PC-9 (cell line): ENCODE data around the gene KIN.

Experiments
- CTCF ChIP-seq: fragments of 200-600 bp; sonication (generic); conservative IDR thresholded peaks from 2 replicates; pipeline ENCODE4 v1.6.1; 2017; ENCODE audit warnings: mixed run types, antibody characterized with exemption, mild to moderate bottlenecking, moderate library complexity
- EZH2 ChIP-seq: fragments of 200-600 bp; sonication (generic); IDR thresholded peaks from 2 replicates; pipeline ENCODE4 v1.8.0; 2017; ENCODE audit warnings: antibody characterized with exemption, low read depth

DNA sequence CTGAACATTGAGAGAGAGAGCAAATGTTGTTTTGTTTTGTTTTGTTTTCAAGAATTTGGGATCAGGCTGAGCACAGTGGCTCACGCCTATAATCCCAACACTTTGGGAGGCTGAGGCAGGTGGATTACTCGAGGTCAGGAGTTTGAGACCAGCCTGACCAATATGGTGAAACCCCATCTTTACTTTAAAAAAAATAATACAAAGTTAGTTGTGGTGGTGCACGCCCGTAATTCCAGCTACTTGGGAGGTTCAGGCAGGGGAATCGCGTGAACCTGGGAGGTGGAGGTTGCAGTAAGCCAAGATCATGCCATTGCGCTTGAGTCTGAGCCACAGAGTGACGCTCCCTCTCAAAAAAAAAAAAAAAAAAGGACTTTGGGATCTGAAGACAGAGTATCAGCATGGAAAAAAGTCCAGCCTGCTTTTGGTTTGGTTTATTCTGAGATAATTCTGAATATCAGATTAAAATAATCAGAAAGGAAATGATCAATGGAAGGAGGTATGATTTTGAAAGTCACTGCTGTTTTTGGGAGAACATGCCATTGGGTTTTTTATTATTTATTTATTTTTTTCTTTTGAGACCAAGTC, 86.5 kb downstream of the KIN start:
- TF ChIP-seq CTCF (no peak), EZH2 (no peak)
